Immature natural killer cell (primary cell): ENCODE measurements around the gene CFAP58. TPM values are rescaled to one million over a fixed set of nuclear protein-coding genes. Genes with fewer than 3 reads are reported as not detected.

Source experiments
- DNase-seq, 3 donors: peaks; one replicate each; pipeline ENCODE4 v3.0.0; 2022; ENCODE audit warnings: mixed read lengths in 1 of 3
- H3K27ac Mint-ChIP-seq, 6 donors: one replicate each; pipeline ENCODE4 v1.8.0; 2020; ENCODE audit warnings: mixed read lengths in 6 of 6, mild to moderate bottlenecking in 5 of 6, inconsistent platforms in 4 of 6, moderate library complexity in 3 of 6
- H3K27me3 Mint-ChIP-seq, 3 donors: one replicate each; pipeline ENCODE4 v1.8.0; 2020 to 2021; ENCODE audit warnings: low read depth in 3 of 3, mild to moderate bottlenecking in 3 of 3, mixed read lengths in 3 of 3, moderate library complexity in 3 of 3, inconsistent platforms in 1 of 3
- H3K36me3 Mint-ChIP-seq, 3 donors: one replicate each; pipeline ENCODE4 v1.8.0; 2020; ENCODE audit warnings: mixed read lengths in 3 of 3, inconsistent platforms in 2 of 3, mild to moderate bottlenecking in 2 of 3
- H3K4me1 Mint-ChIP-seq, 2 donors: one replicate each; pipeline ENCODE4 v1.8.0; 2020; ENCODE audit warnings: inconsistent platforms in 2 of 2, mild to moderate bottlenecking in 2 of 2, mixed read lengths in 2 of 2, moderate library complexity in 1 of 2
- H3K4me3 Mint-ChIP-seq, 5 donors: one replicate each; pipeline ENCODE4 v1.8.0; 2020; ENCODE audit warnings: mild to moderate bottlenecking in 5 of 5, mixed read lengths in 5 of 5, inconsistent platforms in 3 of 5, moderate library complexity in 3 of 5
- H3K9me3 Mint-ChIP-seq, 6 donors: one replicate each; pipeline ENCODE4 v1.8.0; 2020; ENCODE audit warnings: mild to moderate bottlenecking in 6 of 6, mixed read lengths in 6 of 6, inconsistent platforms in 4 of 6, moderate library complexity in 3 of 6
- polyA plus RNA-seq, 3 donors: library from polyadenylated mRNA; unstranded; fragments of 300-500 nt; fragmentation: Illumina TruSeq; gene quantifications; one replicate each; pipeline ENCODE4 v1.2.3, GENCODE V29; 2021

The CFAP58 gene
- polyA plus RNA-seq, 3 donors from 2014 or later, result not detected

- no peak for DNase-seq
- H3K36me3 Mint-ChIP-seq, result no peaks in the 10 kb centered on the region
- no peaks in the 10 kb centered on the region for H3K4me1 Mint-ChIP-seq
- no peaks in the 10 kb centered on the region for H3K9me3 Mint-ChIP-seq
- no peak overlapping the region for H3K4me3 Mint-ChIP-seq
- H3K27ac Mint-ChIP-seq, result no peak overlapping the region
- peaks cover 0 to 5% (median 0%) of the 10 kb centered on the region in 3 donors for H3K27me3 Mint-ChIP-seq
Measured at GRCh38 chr10:104483582-104483981, 129.9 kb downstream of the CFAP58 start.

- Mint-ChIP-seq H3K27ac (no peak overlapping the region), H3K27me3 (peaks cover 0 to 5% (median 2%) of the 10 kb centered on the region in 3 donors), H3K9me3 (no peaks in the 10 kb centered on the region), H3K36me3 (no peaks in the 10 kb centered on the region), H3K4me3 (no peak overlapping the region), H3K4me1 (no peaks in the 10 kb centered on the region)
- DNase-seq, result no peak
Measured at GRCh38 chr10:104485632-104486031, 132.0 kb downstream of the CFAP58 start.

DNA sequence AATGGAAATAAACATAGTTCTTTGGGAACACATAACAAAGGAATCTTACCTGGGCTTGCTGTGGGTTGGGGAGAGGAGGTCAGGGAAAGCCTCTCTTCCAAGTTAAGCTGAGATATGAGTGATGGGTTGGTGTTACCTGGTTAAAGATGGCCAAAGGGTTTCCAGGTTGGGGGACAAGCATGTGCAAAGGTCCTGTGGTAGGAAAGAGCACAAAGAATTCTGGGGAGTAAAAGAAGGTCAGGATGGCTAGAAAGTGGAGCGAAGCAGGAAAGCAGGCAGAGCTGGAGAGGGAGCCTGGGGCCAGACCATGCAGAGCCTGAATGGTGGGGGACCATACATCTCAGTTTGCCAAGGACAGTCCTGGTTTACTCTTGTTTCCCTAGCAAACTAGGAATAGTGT lies 133.2 kb downstream of the CFAP58 start:
- no peaks in the 10 kb centered on the region for H3K36me3 Mint-ChIP-seq
- no peak for DNase-seq
- H3K27me3 Mint-ChIP-seq, result peaks cover 2 to 5% (median 2%) of the 10 kb centered on the region in 3 donors
- no peak overlapping the region for H3K27ac Mint-ChIP-seq
- H3K4me1 Mint-ChIP-seq, result no peaks in the 10 kb centered on the region
- H3K9me3 Mint-ChIP-seq, result no peaks in the 10 kb centered on the region
- H3K4me3 Mint-ChIP-seq, result no peak overlapping the region

GRCh38 chr10:104487794-104488438 lies 134.3 kb downstream of the CFAP58 start:
- DNase-seq, result no peak
- Mint-ChIP-seq H3K27ac (no peak overlapping the region), H3K27me3 (peaks cover 2 to 4% (median 2%) of the 10 kb centered on the region in 3 donors), H3K4me3 (no peak overlapping the region), H3K9me3 (no peaks in the 10 kb centered on the region), H3K36me3 (no peaks in the 10 kb centered on the region), H3K4me1 (no peaks in the 10 kb centered on the region)

- no peaks in the 10 kb centered on the region for H3K4me1 Mint-ChIP-seq
- H3K27ac Mint-ChIP-seq, result no peak overlapping the region
- peaks cover 2 to 4% (median 2%) of the 10 kb centered on the region in 3 donors for H3K27me3 Mint-ChIP-seq
- DNase-seq, result no peak
- H3K36me3 Mint-ChIP-seq, result no peaks in the 10 kb centered on the region
- H3K9me3 Mint-ChIP-seq, result no peaks in the 10 kb centered on the region
- no peak overlapping the region for H3K4me3 Mint-ChIP-seq
Measured at GRCh38 chr10:104488439-104488832, 134.8 kb downstream of the CFAP58 start.

- Mint-ChIP-seq H3K27me3 (peaks cover 2 to 4% (median 2%) of the 10 kb centered on the region in 3 donors), H3K27ac (no peak overlapping the region), H3K9me3 (peaks cover 0 to 3% (median 0%) of the 10 kb centered on the region in 6 donors), H3K36me3 (no peaks in the 10 kb centered on the region), H3K4me1 (no peaks in the 10 kb centered on the region), H3K4me3 (no peak overlapping the region)
- no peak for DNase-seq
Measured at GRCh38 chr10:104492329-104492940, 138.8 kb downstream of the CFAP58 start.

GRCh38 chr10:104498347-104499081 lies 144.9 kb downstream of the CFAP58 start:
- H3K4me1 Mint-ChIP-seq, result no peaks in the 10 kb centered on the region
- H3K9me3 Mint-ChIP-seq, result peaks cover 0 to 3% (median 0%) of the 10 kb centered on the region in 6 donors
- DNase-seq, result no peak
- no peak overlapping the region for H3K27ac Mint-ChIP-seq
- H3K27me3 Mint-ChIP-seq, result no peaks in the 10 kb centered on the region
- no peaks in the 10 kb centered on the region for H3K36me3 Mint-ChIP-seq
- H3K4me3 Mint-ChIP-seq, result no peak overlapping the region

DNA sequence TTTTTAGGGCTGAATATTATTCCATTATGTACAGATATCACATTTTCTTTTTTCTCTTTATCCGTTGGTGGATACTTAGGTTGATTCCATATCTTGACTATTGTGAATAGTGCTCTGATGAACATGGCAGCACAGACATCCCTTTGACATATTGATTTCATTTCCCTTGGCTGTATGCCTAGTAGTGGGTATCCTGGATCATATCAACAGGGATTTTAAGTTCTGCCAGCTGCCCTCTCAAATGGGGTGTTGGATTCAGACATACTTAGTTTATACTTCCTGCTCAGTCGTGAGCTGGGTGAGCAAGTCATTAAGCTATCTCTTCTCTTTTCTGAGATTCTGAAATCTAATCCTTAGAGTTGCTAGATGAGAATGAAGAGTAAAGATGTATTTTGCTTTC lies 147.8 kb downstream of the CFAP58 start:
- Mint-ChIP-seq H3K27me3 (peaks cover 0 to 2% (median 0%) of the 10 kb centered on the region in 3 donors), H3K4me3 (no peak overlapping the region), H3K27ac (no peak overlapping the region), H3K36me3 (no peaks in the 10 kb centered on the region), H3K4me1 (no peaks in the 10 kb centered on the region), H3K9me3 (no peaks in the 10 kb centered on the region)
- no peak for DNase-seq

DNA sequence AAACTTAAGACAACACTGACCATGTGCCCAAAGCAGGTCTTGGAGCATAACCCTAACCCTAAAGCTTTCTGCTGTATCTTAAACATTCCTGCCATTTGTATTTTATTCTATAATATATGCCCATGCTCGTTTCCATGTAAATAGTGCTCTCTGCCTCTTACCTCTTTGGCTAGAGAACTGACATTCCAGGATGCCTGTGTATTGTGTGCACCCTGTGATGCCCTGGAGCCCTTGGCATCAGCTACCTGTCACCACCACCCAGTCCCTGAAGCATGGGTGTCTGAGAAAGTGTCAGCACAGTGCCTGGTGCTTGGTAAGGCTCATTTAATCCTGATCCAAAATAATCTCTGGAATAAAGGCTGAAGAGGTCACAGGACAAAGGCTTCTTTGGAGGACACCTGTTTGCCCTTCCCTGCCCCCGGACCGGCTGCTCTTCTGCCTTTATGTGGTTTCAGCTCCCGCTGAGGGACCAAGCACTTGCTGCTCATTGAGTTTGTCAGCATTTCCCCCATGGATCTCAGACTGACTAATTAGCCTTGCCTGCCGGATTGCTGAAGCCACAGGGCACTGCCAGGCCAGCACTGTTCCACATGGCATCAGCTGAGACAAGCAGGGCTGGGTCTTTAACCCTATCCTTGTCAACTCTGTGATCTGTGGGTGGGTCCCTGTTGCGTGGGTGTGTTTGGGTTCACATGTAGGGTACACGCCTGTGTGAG lies 148.4 kb downstream of the CFAP58 start:
- Mint-ChIP-seq H3K27me3 (peaks cover 0 to 3% (median 0%) of the 10 kb centered on the region in 3 donors), H3K36me3 (no peaks in the 10 kb centered on the region), H3K9me3 (no peaks in the 10 kb centered on the region), H3K4me3 (no peak overlapping the region), H3K4me1 (no peaks in the 10 kb centered on the region), H3K27ac (no peak overlapping the region)
- no peak for DNase-seq

DNA sequence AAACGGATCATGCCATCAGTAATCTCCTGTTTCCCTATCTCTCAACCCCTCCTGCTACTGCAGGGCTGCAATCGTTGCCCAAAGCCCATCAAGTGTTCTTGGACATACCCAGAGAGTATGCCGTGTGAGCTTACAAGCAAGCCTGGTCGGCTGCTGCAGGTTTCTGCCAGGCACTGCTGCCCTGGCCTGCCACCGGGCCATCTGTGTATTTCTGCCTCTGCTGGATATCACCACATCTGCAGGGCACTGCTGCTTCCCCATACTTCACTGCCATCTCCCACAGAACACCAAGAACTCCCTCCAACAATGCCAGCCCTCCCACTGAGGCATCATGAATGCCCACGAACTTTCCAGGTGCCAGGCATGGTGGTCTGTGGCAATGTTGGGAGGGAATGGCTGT lies 149.3 kb downstream of the CFAP58 start:
- DNase-seq, result no peak
- no peaks in the 10 kb centered on the region for H3K36me3 Mint-ChIP-seq
- H3K4me3 Mint-ChIP-seq, result no peak overlapping the region
- peaks cover 0 to 7% (median 0%) of the 10 kb centered on the region in 3 donors for H3K27me3 Mint-ChIP-seq
- no peaks in the 10 kb centered on the region for H3K9me3 Mint-ChIP-seq
- H3K27ac Mint-ChIP-seq, result no peak overlapping the region
- H3K4me1 Mint-ChIP-seq, result no peaks in the 10 kb centered on the region

Other genes with a start within 250 kb of the CFAP58 start
- 10 to 100 TPM; 15.7 to 19.0 (median 16.7) TPM for gene SFR1, start 231.7 kb upstream of the CFAP58 start, polyA plus RNA-seq
- gene CFAP43, start 121.5 kb upstream of the CFAP58 start, polyA plus RNA-seq, result under 1 TPM in 1 of 3 donors, not detected in 2; 0.19 TPM
- 100 to 1,000 TPM; 162 to 223 (median 166) TPM for gene GSTO1, start 98.9 kb upstream of the CFAP58 start, polyA plus RNA-seq
- 1 to 10 TPM in 1 of 3 donors, under 1 TPM in 2; 0.16 to 1.6 (median 0.85) TPM for gene GSTO2, start 84.6 kb upstream of the CFAP58 start, polyA plus RNA-seq
- gene ITPRIP, start 15.4 kb upstream of the CFAP58 start, polyA plus RNA-seq, result 10 to 100 TPM; 37.0 to 67.8 (median 53.3) TPM